HepG2 (cell line): Measurements from ENCODE around the gene WDCP. TPM values are rescaled to one million over a fixed set of nuclear protein-coding genes. Genes with fewer than 3 reads are reported as not detected.

ENCODE experiments used
- MEIS1 ChIP-seq: sonication (generic); formaldehyde crosslinking; IDR thresholded peaks from 2 replicates; pipeline ENCODE4 v1.9.0; 2021; ENCODE audit warnings: mild to moderate bottlenecking, missing genetic modification reagents, moderate library complexity, borderline replicate concordance
- NRL ChIP-seq: sonication (generic); formaldehyde crosslinking; IDR thresholded peaks from 2 replicates; pipeline ENCODE4 v1.5.0; 2020; ENCODE audit warnings: missing genetic modification reagents, mild to moderate bottlenecking, moderate library complexity, borderline replicate concordance
- PHF20 ChIP-seq: sonication (generic); formaldehyde crosslinking; IDR thresholded peaks from 2 replicates; pipeline ENCODE4 v1.5.0; 2020; ENCODE audit warnings: mild to moderate bottlenecking, missing genetic modification reagents
- ZBTB1 ChIP-seq: sonication (generic); formaldehyde crosslinking; IDR thresholded peaks from 2 replicates; pipeline ENCODE4 v1.4.0; 2020; ENCODE audit warnings: missing genetic modification reagents, borderline replicate concordance
- ZNF530 ChIP-seq: sonication (generic); formaldehyde crosslinking; IDR thresholded peaks from 2 replicates; pipeline ENCODE4 v1.5.0; 2020; ENCODE audit warnings: low read depth, mild to moderate bottlenecking, missing genetic modification reagents
- ZNF558 ChIP-seq: sonication (generic); formaldehyde crosslinking; IDR thresholded peaks from 2 replicates; pipeline ENCODE4 v1.9.0; 2022; ENCODE audit warnings: mild to moderate bottlenecking, missing genetic modification reagents, borderline replicate concordance
- ZSCAN31 ChIP-seq: sonication (generic); formaldehyde crosslinking; IDR thresholded peaks from 2 replicates; pipeline ENCODE4 v1.5.0; 2020; ENCODE audit warnings: low read depth, mild to moderate bottlenecking, missing genetic modification reagents
- polyA plus RNA-seq, 8 experiments: library from polyadenylated mRNA; depleted of rRNA in 3 of 8; stranded (reverse) in 7 of 8; unstranded in 1 of 8; fragments of >200 nt; fragmentation: Illumina TruSeq in 4 of 8; extraction: Trizol in 4 of 8; gene quantifications; 2 replicates each; pipeline versions ENCODE4 v1.2.1 to v1.2.3, GENCODE V29; 2011 to 2016; ENCODE audit warnings: low read depth in 4 of 8, missing spikeins in 1 of 8, mixed read lengths in 1 of 8; ENCODE audit not compliant: insufficient read depth in 1 of 8
- total RNA-seq, 5 experiments: library from RNA; depleted of rRNA; stranded (reverse); fragments of >200 nt; fragmentation: Illumina TruSeq; extraction: Trizol; gene quantifications; 2 replicates each; pipeline ENCODE4 v1.2.3, GENCODE V29; 2016; ENCODE audit warnings: low read depth in 1 of 5
- TF ChIP-seq, protein P1 (sequence below): sonication (generic); formaldehyde crosslinking; IDR thresholded peaks from 2 replicates; pipeline ENCODE4 v1.8.0; 2022; ENCODE audit warnings: missing genetic modification reagents, mild to moderate bottlenecking, borderline replicate concordance
- TF ChIP-seq, protein P2 (sequence below): IDR thresholded peaks from 2 replicates; pipeline ENCODE4 v1.6.1; 2016; ENCODE audit warnings: control low read depth
- TF ChIP-seq, protein P3 (sequence below), 2 experiments: sonication (generic) in 1 of 2; formaldehyde crosslinking in 1 of 2; IDR thresholded peaks; 2 replicates each; pipeline versions ENCODE4 v1.6.1 to v1.9.0; 2014 to 2022; ENCODE audit warnings: antibody characterized with exemption in 1 of 2, borderline replicate concordance in 1 of 2, inconsistent platforms in 1 of 2, low read depth in 1 of 2, missing genetic modification reagents in 1 of 2
- TF ChIP-seq, protein P4 (sequence below): sonication (generic); formaldehyde crosslinking; IDR thresholded peaks from 2 replicates; pipeline ENCODE4 v1.5.1; 2020; ENCODE audit warnings: mild to moderate bottlenecking, missing genetic modification reagents, borderline replicate concordance
- TF ChIP-seq, protein P5 (sequence below): sonication (generic); formaldehyde crosslinking; IDR thresholded peaks from 2 replicates; pipeline ENCODE4 v1.5.0; 2020; ENCODE audit warnings: missing genetic modification reagents, mild to moderate bottlenecking, borderline replicate concordance
- TF ChIP-seq, protein P6 (sequence below): IDR thresholded peaks from 2 replicates; pipeline ENCODE4 v1.6.1; 2016; ENCODE audit warnings: low read depth, control low read depth

The WDCP gene
- total and polyA plus RNA-seq, 2 of the 13 experiments (the other 11 are each of a cell fraction or from before 2014, with no cell fraction given) = 17.4 to 22.6 TPM

DNA sequence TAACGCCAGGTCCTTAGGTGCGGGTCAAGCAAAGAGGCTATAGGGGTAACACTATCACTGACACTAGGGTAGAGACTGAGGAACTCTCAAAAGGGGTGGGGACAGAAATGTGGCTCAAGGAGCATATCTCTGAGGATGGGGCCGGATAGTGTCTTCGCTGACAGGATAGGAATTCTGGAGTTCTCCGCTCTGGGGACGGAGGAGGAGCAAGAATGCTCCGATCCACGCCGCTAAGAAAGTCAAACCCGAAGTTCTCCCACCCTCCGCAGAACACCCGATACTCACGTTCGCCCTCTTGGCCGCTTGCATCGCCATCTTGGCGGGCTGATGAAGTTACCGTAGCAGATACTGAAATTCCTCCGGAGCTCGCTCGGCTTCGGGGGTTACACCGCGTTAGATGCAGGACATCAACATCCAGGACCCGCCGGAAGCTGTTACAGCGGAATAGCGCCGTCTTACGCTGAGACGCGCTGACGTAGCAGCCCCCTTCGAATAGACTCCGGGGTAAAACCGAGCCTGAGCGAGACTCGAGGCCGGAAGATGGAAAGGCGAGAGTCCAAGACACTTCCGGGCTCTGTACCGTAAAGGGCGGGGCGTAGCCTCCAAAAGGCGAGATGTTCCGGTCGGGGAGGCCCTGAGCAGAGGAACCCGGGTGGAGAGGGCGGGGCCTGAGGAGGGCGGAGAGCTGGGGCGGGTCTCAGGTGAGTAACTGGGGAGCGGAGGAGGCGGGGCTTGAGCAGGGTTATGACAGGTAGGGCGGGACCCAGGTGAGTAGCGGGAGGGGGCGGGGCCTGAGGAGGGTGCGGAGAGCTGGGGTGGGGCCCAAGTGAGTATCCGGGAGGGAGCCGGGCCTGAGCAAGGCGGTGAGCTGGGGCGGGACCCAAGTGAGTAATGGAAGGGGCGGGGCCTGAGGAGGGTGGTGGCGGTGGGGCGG is 29.0 kb upstream of the WDCP start, which contains the start of gene SF3B6 (continued):
- TF ChIP-seq, protein P1, sequence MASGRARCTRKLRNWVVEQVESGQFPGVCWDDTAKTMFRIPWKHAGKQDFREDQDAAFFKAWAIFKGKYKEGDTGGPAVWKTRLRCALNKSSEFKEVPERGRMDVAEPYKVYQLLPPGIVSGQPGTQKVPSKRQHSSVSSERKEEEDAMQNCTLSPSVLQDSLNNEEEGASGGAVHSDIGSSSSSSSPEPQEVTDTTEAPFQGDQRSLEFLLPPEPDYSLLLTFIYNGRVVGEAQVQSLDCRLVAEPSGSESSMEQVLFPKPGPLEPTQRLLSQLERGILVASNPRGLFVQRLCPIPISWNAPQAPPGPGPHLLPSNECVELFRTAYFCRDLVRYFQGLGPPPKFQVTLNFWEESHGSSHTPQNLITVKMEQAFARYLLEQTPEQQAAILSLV (CRISPR knock-in tag) = 0 out of 2 replicates have a peak, but pooled peaks have one; percentile 74
- TF ChIP-seq PHF20 (CRISPR knock-in tag) (peak; percentile 99), ZNF558 (CRISPR knock-in tag) (no peak; the same call in 1 of the 2 replicates), ZNF530 (CRISPR knock-in tag) (no peak), NRL (CRISPR knock-in tag) (peak; percentile 98), ZBTB1 (no peak), MEIS1 (CRISPR knock-in tag) (peak; percentile 90; the same call in 1 of the 2 replicates), ZSCAN31 (CRISPR knock-in tag) (peak; percentile 98)
- TF ChIP-seq, protein P2, sequence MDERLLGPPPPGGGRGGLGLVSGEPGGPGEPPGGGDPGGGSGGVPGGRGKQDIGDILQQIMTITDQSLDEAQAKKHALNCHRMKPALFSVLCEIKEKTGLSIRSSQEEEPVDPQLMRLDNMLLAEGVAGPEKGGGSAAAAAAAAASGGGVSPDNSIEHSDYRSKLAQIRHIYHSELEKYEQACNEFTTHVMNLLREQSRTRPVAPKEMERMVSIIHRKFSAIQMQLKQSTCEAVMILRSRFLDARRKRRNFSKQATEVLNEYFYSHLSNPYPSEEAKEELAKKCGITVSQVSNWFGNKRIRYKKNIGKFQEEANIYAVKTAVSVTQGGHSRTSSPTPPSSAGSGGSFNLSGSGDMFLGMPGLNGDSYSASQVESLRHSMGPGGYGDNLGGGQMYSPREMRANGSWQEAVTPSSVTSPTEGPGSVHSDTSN (CRISPR knock-in tag) = peak; percentile 55; the same call in 1 of the 2 replicates
- TF ChIP-seq, protein P3, sequence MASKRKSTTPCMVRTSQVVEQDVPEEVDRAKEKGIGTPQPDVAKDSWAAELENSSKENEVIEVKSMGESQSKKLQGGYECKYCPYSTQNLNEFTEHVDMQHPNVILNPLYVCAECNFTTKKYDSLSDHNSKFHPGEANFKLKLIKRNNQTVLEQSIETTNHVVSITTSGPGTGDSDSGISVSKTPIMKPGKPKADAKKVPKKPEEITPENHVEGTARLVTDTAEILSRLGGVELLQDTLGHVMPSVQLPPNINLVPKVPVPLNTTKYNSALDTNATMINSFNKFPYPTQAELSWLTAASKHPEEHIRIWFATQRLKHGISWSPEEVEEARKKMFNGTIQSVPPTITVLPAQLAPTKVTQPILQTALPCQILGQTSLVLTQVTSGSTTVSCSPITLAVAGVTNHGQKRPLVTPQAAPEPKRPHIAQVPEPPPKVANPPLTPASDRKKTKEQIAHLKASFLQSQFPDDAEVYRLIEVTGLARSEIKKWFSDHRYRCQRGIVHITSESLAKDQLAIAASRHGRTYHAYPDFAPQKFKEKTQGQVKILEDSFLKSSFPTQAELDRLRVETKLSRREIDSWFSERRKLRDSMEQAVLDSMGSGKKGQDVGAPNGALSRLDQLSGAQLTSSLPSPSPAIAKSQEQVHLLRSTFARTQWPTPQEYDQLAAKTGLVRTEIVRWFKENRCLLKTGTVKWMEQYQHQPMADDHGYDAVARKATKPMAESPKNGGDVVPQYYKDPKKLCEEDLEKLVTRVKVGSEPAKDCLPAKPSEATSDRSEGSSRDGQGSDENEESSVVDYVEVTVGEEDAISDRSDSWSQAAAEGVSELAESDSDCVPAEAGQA (IDR thresholded peaks at IDR 0.05; ENCODE audit: low read depth) = peak; percentile 94
- TF ChIP-seq, protein P3 (CRISPR knock-in tag; IDR thresholded peaks at IDR 0.05; ENCODE audit: borderline replicate concordance) = no peak
- TF ChIP-seq, protein P4, sequence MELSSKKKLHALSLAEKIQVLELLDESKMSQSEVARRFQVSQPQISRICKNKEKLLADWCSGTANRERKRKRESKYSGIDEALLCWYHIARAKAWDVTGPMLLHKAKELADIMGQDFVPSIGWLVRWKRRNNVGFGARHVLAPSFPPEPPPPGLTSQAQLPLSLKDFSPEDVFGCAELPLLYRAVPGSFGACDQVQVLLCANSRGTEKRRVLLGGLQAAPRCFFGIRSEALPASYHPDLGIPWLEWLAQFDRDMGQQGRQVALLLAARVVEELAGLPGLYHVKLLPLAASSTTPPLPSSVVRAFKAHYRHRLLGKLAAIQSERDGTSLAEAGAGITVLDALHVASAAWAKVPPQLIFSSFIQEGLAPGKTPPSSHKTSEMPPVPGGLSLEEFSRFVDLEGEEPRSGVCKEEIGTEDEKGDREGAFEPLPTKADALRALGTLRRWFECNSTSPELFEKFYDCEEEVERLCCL (CRISPR knock-in tag) = peak; percentile 95; the same call in 1 of the 2 replicates
- TF ChIP-seq, protein P5, sequence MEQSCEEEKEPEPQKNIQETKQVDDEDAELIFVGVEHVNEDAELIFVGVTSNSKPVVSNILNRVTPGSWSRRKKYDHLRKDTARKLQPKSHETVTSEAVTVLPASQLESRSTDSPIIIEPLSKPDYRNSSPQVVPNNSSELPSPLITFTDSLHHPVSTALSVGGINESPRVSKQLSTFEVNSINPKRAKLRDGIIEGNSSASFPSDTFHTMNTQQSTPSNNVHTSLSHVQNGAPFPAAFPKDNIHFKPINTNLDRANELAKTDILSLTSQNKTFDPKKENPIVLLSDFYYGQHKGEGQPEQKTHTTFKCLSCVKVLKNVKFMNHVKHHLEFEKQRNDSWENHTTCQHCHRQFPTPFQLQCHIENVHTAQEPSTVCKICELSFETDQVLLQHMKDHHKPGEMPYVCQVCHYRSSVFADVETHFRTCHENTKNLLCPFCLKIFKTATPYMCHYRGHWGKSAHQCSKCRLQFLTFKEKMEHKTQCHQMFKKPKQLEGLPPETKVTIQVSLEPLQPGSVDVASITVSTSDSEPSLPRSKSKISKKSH (CRISPR knock-in tag) = peak; percentile 97
- TF ChIP-seq, protein P6, sequence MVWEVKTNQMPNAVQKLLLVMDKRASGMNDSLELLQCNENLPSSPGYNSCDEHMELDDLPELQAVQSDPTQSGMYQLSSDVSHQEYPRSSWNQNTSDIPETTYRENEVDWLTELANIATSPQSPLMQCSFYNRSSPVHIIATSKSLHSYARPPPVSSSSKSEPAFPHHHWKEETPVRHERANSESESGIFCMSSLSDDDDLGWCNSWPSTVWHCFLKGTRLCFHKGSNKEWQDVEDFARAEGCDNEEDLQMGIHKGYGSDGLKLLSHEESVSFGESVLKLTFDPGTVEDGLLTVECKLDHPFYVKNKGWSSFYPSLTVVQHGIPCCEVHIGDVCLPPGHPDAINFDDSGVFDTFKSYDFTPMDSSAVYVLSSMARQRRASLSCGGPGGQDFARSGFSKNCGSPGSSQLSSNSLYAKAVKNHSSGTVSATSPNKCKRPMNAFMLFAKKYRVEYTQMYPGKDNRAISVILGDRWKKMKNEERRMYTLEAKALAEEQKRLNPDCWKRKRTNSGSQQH (CRISPR knock-in tag) = peak; percentile 97
